ENCODE data around the gene GCK. TPM values are rescaled to one million over a fixed set of nuclear protein-coding genes. Genes with fewer than 3 reads are reported as not detected.

GCK gene
- polyA plus RNA-seq, 1 of the 3 experiments (the other 2 are of a cell fraction): 1.6 TPM

DNA sequence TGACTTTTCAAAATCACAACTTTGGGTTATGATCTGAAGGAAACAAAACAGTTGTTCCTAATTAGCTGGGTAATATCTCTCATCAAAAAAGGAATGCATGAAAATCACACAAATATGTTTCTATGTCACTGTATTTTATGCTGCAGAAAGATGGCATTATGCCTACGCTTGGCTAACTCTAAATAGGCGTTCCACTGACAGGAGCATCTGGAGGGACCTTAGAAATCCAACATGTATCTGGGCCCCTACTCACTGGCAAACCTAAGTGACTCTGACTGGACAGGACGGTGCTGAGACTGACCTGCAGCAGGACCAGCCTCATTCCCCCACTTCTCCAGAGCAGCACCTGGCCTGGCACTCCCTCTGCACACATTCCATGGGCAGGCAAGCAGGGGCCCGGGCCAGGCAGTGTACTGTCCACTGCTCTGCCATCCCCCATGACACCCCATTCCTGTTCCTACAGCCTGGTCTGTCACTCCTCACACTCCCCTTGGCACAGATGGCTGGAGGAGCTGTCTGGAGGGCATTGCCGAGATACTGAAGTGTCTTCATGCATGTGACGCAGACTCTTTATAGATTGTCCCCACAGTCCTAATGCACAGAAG lies 45.5 kb downstream of the GCK start:
- H3K27me3 ChIP-seq (ENCODE audit: insufficient read depth): no peaks in the 10 kb centered on the region
- no peak overlapping the region for H3K9ac ChIP-seq
- DNase-seq: peak; percentile 33
- H3K27ac ChIP-seq (ENCODE audit: low read depth in 2 of 2, low read length in 1 of 2): no peak overlapping the region
- H3K4me2 ChIP-seq: no peak overlapping the region
- H3K79me2 ChIP-seq (ENCODE audit: insufficient read depth): no peaks in the 10 kb centered on the region
- WGBS (ENCODE audit: low lambda C conversion rate): 83% methylated on average over 6 of the region's 6 CpGs
- H3F3A ChIP-seq (replicated peaks; ENCODE audit: insufficient read depth): peaks cover 8% of the 10 kb centered on the region
- no peak overlapping the region for H2AFZ ChIP-seq (ENCODE audit: low read depth)
- H4K20me1 ChIP-seq (ENCODE audit: insufficient read depth): no peaks in the 10 kb centered on the region
- ChIA-PET CTCF (no interaction called here), POLR2A (no interaction called here)
- H3K4me1 ChIP-seq (ENCODE audit: control insufficient read depth in 1 of 2, insufficient read depth in 2 of 2, low read depth in 1 of 2, low read length in 1 of 2): peaks cover 0 to 15% of the 10 kb centered on the region in 2 experiments; a peak in 1 of 4 replicates
- no peaks in the 10 kb centered on the region for H3K36me3 ChIP-seq (replicated peaks in 1 of 2; ENCODE audit: control insufficient read depth in 1 of 2, insufficient read depth in 2 of 2, low read length in 1 of 2)
- H3K9me2 ChIP-seq: no peaks in the 10 kb centered on the region
- no peak overlapping the region for H3K4me3 ChIP-seq (ENCODE audit: low read depth in 2 of 2, low read length in 1 of 2)
- no peaks in the 10 kb centered on the region for H3K9me3 ChIP-seq
- TF ChIP-seq, protein P1, sequence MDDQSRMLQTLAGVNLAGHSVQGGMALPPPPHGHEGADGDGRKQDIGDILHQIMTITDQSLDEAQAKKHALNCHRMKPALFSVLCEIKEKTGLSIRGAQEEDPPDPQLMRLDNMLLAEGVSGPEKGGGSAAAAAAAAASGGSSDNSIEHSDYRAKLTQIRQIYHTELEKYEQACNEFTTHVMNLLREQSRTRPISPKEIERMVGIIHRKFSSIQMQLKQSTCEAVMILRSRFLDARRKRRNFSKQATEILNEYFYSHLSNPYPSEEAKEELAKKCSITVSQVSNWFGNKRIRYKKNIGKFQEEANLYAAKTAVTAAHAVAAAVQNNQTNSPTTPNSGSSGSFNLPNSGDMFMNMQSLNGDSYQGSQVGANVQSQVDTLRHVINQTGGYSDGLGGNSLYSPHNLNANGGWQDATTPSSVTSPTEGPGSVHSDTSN (IDR thresholded peaks at IDR 0.05): no peak
- TF ChIP-seq RCOR1 (IDR thresholded peaks at IDR 0.05; ENCODE audit: low read length) (no peak), GATA2 (CRISPR knock-in tag; IDR thresholded peaks at IDR 0.05) (no peak), NFIC (IDR thresholded peaks at IDR 0.05; ENCODE audit: borderline replicate concordance) (no peak), POLR2AphosphoS5 (IDR thresholded peaks at IDR 0.05; ENCODE audit: low read depth, low read length) (no peak), FOXJ3 (CRISPR knock-in tag; IDR thresholded peaks at IDR 0.05) (no peak)
- TF ChIP-seq, protein P2, sequence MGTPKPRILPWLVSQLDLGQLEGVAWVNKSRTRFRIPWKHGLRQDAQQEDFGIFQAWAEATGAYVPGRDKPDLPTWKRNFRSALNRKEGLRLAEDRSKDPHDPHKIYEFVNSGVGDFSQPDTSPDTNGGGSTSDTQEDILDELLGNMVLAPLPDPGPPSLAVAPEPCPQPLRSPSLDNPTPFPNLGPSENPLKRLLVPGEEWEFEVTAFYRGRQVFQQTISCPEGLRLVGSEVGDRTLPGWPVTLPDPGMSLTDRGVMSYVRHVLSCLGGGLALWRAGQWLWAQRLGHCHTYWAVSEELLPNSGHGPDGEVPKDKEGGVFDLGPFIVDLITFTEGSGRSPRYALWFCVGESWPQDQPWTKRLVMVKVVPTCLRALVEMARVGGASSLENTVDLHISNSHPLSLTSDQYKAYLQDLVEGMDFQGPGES (IDR thresholded peaks at IDR 0.05; ENCODE audit: low read depth, low read length): no peak
- TF ChIP-seq, protein P3, sequence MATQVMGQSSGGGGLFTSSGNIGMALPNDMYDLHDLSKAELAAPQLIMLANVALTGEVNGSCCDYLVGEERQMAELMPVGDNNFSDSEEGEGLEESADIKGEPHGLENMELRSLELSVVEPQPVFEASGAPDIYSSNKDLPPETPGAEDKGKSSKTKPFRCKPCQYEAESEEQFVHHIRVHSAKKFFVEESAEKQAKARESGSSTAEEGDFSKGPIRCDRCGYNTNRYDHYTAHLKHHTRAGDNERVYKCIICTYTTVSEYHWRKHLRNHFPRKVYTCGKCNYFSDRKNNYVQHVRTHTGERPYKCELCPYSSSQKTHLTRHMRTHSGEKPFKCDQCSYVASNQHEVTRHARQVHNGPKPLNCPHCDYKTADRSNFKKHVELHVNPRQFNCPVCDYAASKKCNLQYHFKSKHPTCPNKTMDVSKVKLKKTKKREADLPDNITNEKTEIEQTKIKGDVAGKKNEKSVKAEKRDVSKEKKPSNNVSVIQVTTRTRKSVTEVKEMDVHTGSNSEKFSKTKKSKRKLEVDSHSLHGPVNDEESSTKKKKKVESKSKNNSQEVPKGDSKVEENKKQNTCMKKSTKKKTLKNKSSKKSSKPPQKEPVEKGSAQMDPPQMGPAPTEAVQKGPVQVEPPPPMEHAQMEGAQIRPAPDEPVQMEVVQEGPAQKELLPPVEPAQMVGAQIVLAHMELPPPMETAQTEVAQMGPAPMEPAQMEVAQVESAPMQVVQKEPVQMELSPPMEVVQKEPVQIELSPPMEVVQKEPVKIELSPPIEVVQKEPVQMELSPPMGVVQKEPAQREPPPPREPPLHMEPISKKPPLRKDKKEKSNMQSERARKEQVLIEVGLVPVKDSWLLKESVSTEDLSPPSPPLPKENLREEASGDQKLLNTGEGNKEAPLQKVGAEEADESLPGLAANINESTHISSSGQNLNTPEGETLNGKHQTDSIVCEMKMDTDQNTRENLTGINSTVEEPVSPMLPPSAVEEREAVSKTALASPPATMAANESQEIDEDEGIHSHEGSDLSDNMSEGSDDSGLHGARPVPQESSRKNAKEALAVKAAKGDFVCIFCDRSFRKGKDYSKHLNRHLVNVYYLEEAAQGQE (IDR thresholded peaks at IDR 0.05; ENCODE audit: low read depth, low read length): no peak

DNA sequence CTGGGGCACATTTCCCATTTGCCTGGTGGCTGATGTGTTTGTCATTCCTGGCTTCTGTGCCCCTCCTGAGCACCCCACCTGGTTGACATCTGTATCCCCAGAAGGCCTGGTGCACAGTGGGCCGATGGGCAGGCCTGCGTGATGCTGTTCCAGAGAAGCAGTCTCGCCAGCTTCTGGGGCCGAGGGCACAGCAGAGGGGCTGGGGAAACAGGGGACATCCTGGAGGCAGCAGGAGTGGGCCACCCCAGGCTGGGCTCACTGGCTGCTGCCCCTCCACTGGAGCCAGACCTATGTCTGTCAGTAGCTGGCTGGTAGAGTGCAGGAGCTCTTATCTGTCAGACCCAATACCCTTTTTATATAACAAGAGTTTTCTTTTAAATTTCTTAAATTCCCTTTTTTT lies 47.2 kb downstream of the GCK start:
- Histone ChIP-seq H3K4me2 (no peak overlapping the region), H3K27ac (ENCODE audit: low read depth in 2 of 2, low read length in 1 of 2) (no peak overlapping the region), H3K79me2 (ENCODE audit: insufficient read depth) (no peaks in the 10 kb centered on the region), H3K27me3 (ENCODE audit: insufficient read depth) (no peaks in the 10 kb centered on the region), H3K36me3 (replicated peaks in 1 of 2; ENCODE audit: control insufficient read depth in 1 of 2, insufficient read depth in 2 of 2, low read length in 1 of 2) (no peaks in the 10 kb centered on the region), H4K20me1 (ENCODE audit: insufficient read depth) (no peaks in the 10 kb centered on the region), H3K9me3 (no peaks in the 10 kb centered on the region), H3F3A (replicated peaks; ENCODE audit: insufficient read depth) (peaks cover 8% of the 10 kb centered on the region), H3K9me2 (no peaks in the 10 kb centered on the region), H2AFZ (ENCODE audit: low read depth) (no peak overlapping the region), H3K4me3 (ENCODE audit: low read depth in 2 of 2, low read length in 1 of 2) (no peak overlapping the region), H3K4me1 (ENCODE audit: control insufficient read depth in 1 of 2, insufficient read depth in 2 of 2, low read depth in 1 of 2, low read length in 1 of 2) (peaks cover 0 to 20% of the 10 kb centered on the region in 2 experiments; a peak in 1 of 4 replicates), H3K9ac (no peak overlapping the region)
- peak; percentile 28 for DNase-seq
- CTCF ChIA-PET: interaction anchor here (0.7 to 2.0 kb wide), 2 partner anchors 11 to 19 kb away, joined by 4 to 11 read pairs; partner anchors contain the start of gene POLD2
- POLR2A ChIA-PET: interaction anchor here (0.6 to 1.3 kb wide), 3 partner anchors 19 to 348 kb away, joined by 3 to 7 read pairs (median 5); partner anchors contain the start of gene POLD2
- 89% methylated on average over 3 of the region's 4 CpGs for WGBS (ENCODE audit: low lambda C conversion rate)
- TF ChIP-seq MEF2A (IDR thresholded peaks at IDR 0.05; ENCODE audit: borderline replicate concordance, low read depth) (no peak), RAD21 (IDR thresholded peaks at IDR 0.05; ENCODE audit: low read length) (no peak), CTCF (IDR thresholded peaks at IDR 0.05) (no peak), POLR2AphosphoS5 (IDR thresholded peaks at IDR 0.05; ENCODE audit: low read depth, low read length) (no peak), RCOR1 (IDR thresholded peaks at IDR 0.05; ENCODE audit: low read length) (no peak), MXI1 (IDR thresholded peaks at IDR 0.05; ENCODE audit: low read depth, low read length) (no peak), EP300 (IDR thresholded peaks at IDR 0.05; ENCODE audit: borderline replicate concordance in 1 of 2, low read depth in 1 of 2, low read length in 1 of 2) (no peak), YY1 (IDR thresholded peaks at IDR 0.05; ENCODE audit: low read depth) (no peak)
- TF ChIP-seq, protein P4, sequence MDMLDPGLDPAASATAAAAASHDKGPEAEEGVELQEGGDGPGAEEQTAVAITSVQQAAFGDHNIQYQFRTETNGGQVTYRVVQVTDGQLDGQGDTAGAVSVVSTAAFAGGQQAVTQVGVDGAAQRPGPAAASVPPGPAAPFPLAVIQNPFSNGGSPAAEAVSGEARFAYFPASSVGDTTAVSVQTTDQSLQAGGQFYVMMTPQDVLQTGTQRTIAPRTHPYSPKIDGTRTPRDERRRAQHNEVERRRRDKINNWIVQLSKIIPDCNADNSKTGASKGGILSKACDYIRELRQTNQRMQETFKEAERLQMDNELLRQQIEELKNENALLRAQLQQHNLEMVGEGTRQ (IDR thresholded peaks at IDR 0.05; ENCODE audit: borderline replicate concordance, low read depth, low read length): no peak
- TF ChIP-seq, protein P2 (IDR thresholded peaks at IDR 0.05; ENCODE audit: low read depth, low read length): no peak

Measured in SK-N-SH (cell line).